ENCODE measurements around the gene SELENOV.

The SELENOV gene

GRCh38 chr19:39554701-39555311, 39.9 kb downstream of the SELENOV start:
- in situ Hi-C loops (cut with MboI; ENCODE audit: low sequenced_read_pairs): no loop called here

- in situ Hi-C loops (cut with MboI; ENCODE audit: low sequenced_read_pairs): no loop called here
Observed at GRCh38 chr19:39555883-39556282, 40.9 kb downstream of the SELENOV start.

- in situ Hi-C loops (cut with MboI; ENCODE audit: low sequenced_read_pairs): no loop called here
Observed at GRCh38 chr19:39557811-39558623, 43.1 kb downstream of the SELENOV start.

- in situ Hi-C loops (cut with MboI; ENCODE audit: low sequenced_read_pairs): no loop called here
Observed at GRCh38 chr19:39558624-39559117, 43.7 kb downstream of the SELENOV start.

- in situ Hi-C loops (cut with MboI; ENCODE audit: low sequenced_read_pairs): no loop called here
Observed at GRCh38 chr19:39563408-39563807, 48.5 kb downstream of the SELENOV start.

GRCh38 chr19:39566064-39566463, 51.1 kb downstream of the SELENOV start:
- in situ Hi-C loops (cut with MboI; ENCODE audit: low sequenced_read_pairs): no loop called here

GRCh38 chr19:39568604-39569003, 53.7 kb downstream of the SELENOV start:
- in situ Hi-C loops (cut with MboI; ENCODE audit: low sequenced_read_pairs): no loop called here

All from HL-60/S4 treated with phorbol 12-myristate 13-acetate at 8.2 ng/mL for 4 days and 3 days (cell line).